Neural cell (in vitro differentiated cells): ENCODE results near the gene ACOXL. TPM values are rescaled to one million over a fixed set of nuclear protein-coding genes. Genes with fewer than 3 reads are reported as not detected.
"Not testable (repeated sequence)": the region's sequence is repeated elsewhere in the genome, so short reads cannot be mapped to it uniquely, and the experiment has no call there.

ENCODE experiments used
- H2AFZ ChIP-seq: fragments of 200-600, 300-800 bp; sonication (generic), shearing (Covaris generic); 2 replicates; pipeline ENCODE4 v1.6.0; 2014; ENCODE audit warnings: low read depth, mild to moderate bottlenecking, antibody characterized with exemption, low read length, moderate library complexity
- H3F3A ChIP-seq: fragments of 200-600 bp; shearing (Covaris generic); 2 replicates; pipeline ENCODE4 v1.6.1; 2016; ENCODE audit warnings: mild to moderate bottlenecking, moderate library complexity, mixed read lengths, antibody characterized with exemption, low read length; ENCODE audit not compliant: insufficient read depth, poor library complexity, severe bottlenecking
- H3K27ac ChIP-seq: fragments of 200-600, 300-800 bp; sonication (generic), shearing (Covaris generic); 2 replicates; pipeline ENCODE4 v1.5.1; 2014; ENCODE audit warnings: mild to moderate bottlenecking, low read length, moderate library complexity
- H3K27me3 ChIP-seq: fragments of 300-800, 200-600 bp; sonication (generic), shearing (Covaris generic); 2 replicates; pipeline ENCODE4 v1.6.0; 2014; ENCODE audit warnings: mild to moderate bottlenecking, low read depth, low read length, moderate library complexity; ENCODE audit not compliant: insufficient read depth
- H3K36me3 ChIP-seq: fragments of 300-800, 200-600 bp; sonication (generic), shearing (Covaris generic); 2 replicates; pipeline ENCODE4 v1.5.1; 2014; ENCODE audit warnings: mild to moderate bottlenecking, antibody characterized with exemption, low read length, moderate library complexity; ENCODE audit not compliant: insufficient read depth
- H3K4me2 ChIP-seq: fragments of 300-800, 200-600 bp; sonication (generic), shearing (Covaris generic); 2 replicates; pipeline ENCODE4 v1.6.0; 2014; ENCODE audit warnings: mild to moderate bottlenecking, low read length
- H3K4me3 ChIP-seq: fragments of 300-800, 200-600 bp; sonication (generic), shearing (Covaris generic); 2 replicates; pipeline ENCODE4 v1.5.1; 2014; ENCODE audit warnings: mild to moderate bottlenecking, low read length, moderate library complexity
- H3K79me2 ChIP-seq: fragments of 200-600 bp; shearing (Covaris generic); replicated peaks from 2 replicates; pipeline ENCODE4 v1.6.0; 2014; ENCODE audit warnings: mild to moderate bottlenecking, low read length, moderate library complexity; ENCODE audit not compliant: insufficient read depth
- H3K9ac ChIP-seq: fragments of 300-800, 200-600 bp; sonication (generic), shearing (Covaris generic); 2 replicates; pipeline ENCODE4 v1.6.1; 2016; ENCODE audit warnings: mild to moderate bottlenecking, low read length, mixed read lengths
- H3K9me2 ChIP-seq: fragments of 200-600 bp; shearing (Covaris generic); 2 replicates; pipeline ENCODE4 v1.6.1; 2016; ENCODE audit warnings: mild to moderate bottlenecking, low read length, mixed read lengths; ENCODE audit not compliant: insufficient read depth
- H3K9me3 ChIP-seq: fragments of 200-600, 300-800 bp; sonication (generic), shearing (Covaris generic); 2 replicates; pipeline ENCODE4 v1.6.1; 2016; ENCODE audit warnings: mild to moderate bottlenecking, mixed run types, low read length, moderate library complexity, mixed read lengths
- H4K20me1 ChIP-seq: fragments of 200-600 bp; shearing (Covaris generic); 2 replicates; pipeline ENCODE4 v1.6.1; 2016; ENCODE audit warnings: mild to moderate bottlenecking, mixed run types; ENCODE audit not compliant: insufficient read depth
- CTCF ChIP-seq: fragments of 450-650 bp; IDR thresholded peaks from 2 replicates; pipeline ENCODE4 v1.5.1; 2014; ENCODE audit warnings: antibody characterized with exemption, mild to moderate bottlenecking, moderate library complexity; ENCODE audit not compliant: poor library complexity, severe bottlenecking
- EP300 ChIP-seq: fragments of 450-650 bp; conservative IDR thresholded peaks from 2 replicates; pipeline ENCODE4 v1.6.1; 2014; ENCODE audit warnings: antibody characterized with exemption, mild to moderate bottlenecking, moderate library complexity; ENCODE audit not compliant: poor library complexity, severe bottlenecking
- EZH2 ChIP-seq: fragments of 200-600, 300-800 bp; shearing (Covaris generic), sonication (generic); IDR thresholded peaks from 2 replicates; pipeline ENCODE4 v1.6.1; 2014; ENCODE audit warnings: antibody characterized with exemption, low read length, borderline replicate concordance, mild to moderate bottlenecking; ENCODE audit not compliant: insufficient read depth, poor library complexity, severe bottlenecking
- MXI1 ChIP-seq: fragments of 450-650 bp; conservative IDR thresholded peaks from 2 replicates; pipeline ENCODE4 v1.6.1; 2014; ENCODE audit warnings: antibody characterized with exemption, mild to moderate bottlenecking; ENCODE audit not compliant: poor library complexity, severe bottlenecking
- POLR2AphosphoS5 ChIP-seq: IDR thresholded peaks from 2 replicates; pipeline ENCODE4 v1.6.1; 2012
- RAD21 ChIP-seq: fragments of 450-650 bp; conservative IDR thresholded peaks from 2 replicates; pipeline ENCODE4 v1.6.1; 2014; ENCODE audit warnings: antibody characterized with exemption, mild to moderate bottlenecking, moderate library complexity
- REST ChIP-seq: IDR thresholded peaks from 2 replicates; pipeline ENCODE4 v1.6.1; 2012; ENCODE audit warnings: borderline replicate concordance
- SMC3 ChIP-seq: fragments of 450-650 bp; conservative IDR thresholded peaks from 2 replicates; pipeline ENCODE4 v1.6.1; 2014; ENCODE audit warnings: antibody characterized with exemption, mild to moderate bottlenecking, moderate library complexity; ENCODE audit not compliant: poor library complexity
- TAF1 ChIP-seq: IDR thresholded peaks from 2 replicates; pipeline ENCODE4 v1.6.1; 2012; ENCODE audit warnings: low read depth
- polyA plus RNA-seq: library from polyadenylated mRNA; depleted of rRNA; stranded (reverse); fragments of >200 nt; gene quantifications from 2 replicates; pipeline ENCODE4 v1.2.3, GENCODE V29; 2014

The ACOXL gene
- polyA plus RNA-seq, 1 donor from 2014 or later, result not detected

GRCh38 chr2:111072220-111072871, 340.0 kb downstream of the ACOXL start:
- H3K9me3 ChIP-seq, result no peaks in the 10 kb centered on the region
- H4K20me1 ChIP-seq, result no peaks in the 10 kb centered on the region
- H2AFZ ChIP-seq, result no peak overlapping the region
- TF ChIP-seq POLR2AphosphoS5 (no peak), TAF1 (no peak), RAD21 (no peak), REST (no peak), CTCF (no peak), EZH2 (no peak), EP300 (no peak), MXI1 (no peak), SMC3 (no peak)
- no peak overlapping the region for H3K9ac ChIP-seq
- no peaks in the 10 kb centered on the region for H3K79me2 ChIP-seq
- H3F3A ChIP-seq, result no peaks in the 10 kb centered on the region
- no peaks in the 10 kb centered on the region for H3K36me3 ChIP-seq
- no peaks in the 10 kb centered on the region for H3K27me3 ChIP-seq
- no peak overlapping the region for H3K4me3 ChIP-seq
- H3K4me2 ChIP-seq, result no peak overlapping the region
- H3K9me2 ChIP-seq, result no peaks in the 10 kb centered on the region
- H3K27ac ChIP-seq, result no peak overlapping the region

GRCh38 chr2:111082659-111083058, 350.3 kb downstream of the ACOXL start:
- not testable (repeated sequence) for H3K9ac ChIP-seq, H3K79me2 ChIP-seq, H3F3A ChIP-seq, H3K9me3 ChIP-seq, H3K27ac ChIP-seq, H4K20me1 ChIP-seq, H3K9me2 ChIP-seq, H3K36me3 ChIP-seq, H3K4me2 ChIP-seq, H3K27me3 ChIP-seq, H2AFZ ChIP-seq, H3K4me3 ChIP-seq

- Histone ChIP-seq H3K9me3 (no peaks in the 10 kb centered on the region), H3K36me3 (no peaks in the 10 kb centered on the region), H3K9me2 (no peaks in the 10 kb centered on the region), H3K9ac (no peak overlapping the region), H3F3A (no peaks in the 10 kb centered on the region), H3K27me3 (no peaks in the 10 kb centered on the region), H4K20me1 (no peaks in the 10 kb centered on the region), H2AFZ (no peak overlapping the region), H3K79me2 (no peaks in the 10 kb centered on the region), H3K4me2 (no peak overlapping the region), H3K27ac (no peak overlapping the region), H3K4me3 (no peak overlapping the region)
- no peak for TF ChIP-seq POLR2AphosphoS5
Observed at GRCh38 chr2:111091811-111092211, 359.4 kb downstream of the ACOXL start.
